ENCODE data around the gene NMRAL1. TPM values are rescaled to one million over a fixed set of nuclear protein-coding genes. Genes with fewer than 3 reads are reported as not detected.

NMRAL1 gene
- total and polyA plus RNA-seq, 10 of the 15 experiments (the other 5 are each of a cell fraction or from before 2014, with no cell fraction given), result 4.8 to 102 (median 62.5) TPM

GRCh38 chr16:4500272-4500671, 25.8 kb upstream of the NMRAL1 start:
- in situ Hi-C loops (cut with MboI), result no loop called here

More at GRCh38 chr16:4500272-4500671, 25.8 kb upstream of the NMRAL1 start:
- intact Hi-C loops (cut with micrococcal nuclease; ENCODE audit: unreplicated experiment), result loop anchor here (2.0 kb wide), 1 partner anchor 23 kb away; the partner anchor contains the start of gene HMOX2
- H3K9ac ChIP-seq (ENCODE audit: control insufficient read depth, insufficient read depth, low read length), result no peak overlapping the region
- H3K27ac ChIP-seq (ENCODE audit: control insufficient read depth, insufficient read depth), result no peak overlapping the region
- RAD21 ChIA-PET (ENCODE audit: unreplicated experiment), result no interaction called here
- POLR2A ChIA-PET, result no interaction called here
- CTCF ChIA-PET, result interaction anchor here (0.7 to 3.2 kb wide), 5 partner anchors 9 to 247 kb away, joined by 3 to 16 read pairs (median 3); partner anchors contain the start of gene MGRN1
- no peak overlapping the region for H2AFZ ChIP-seq (ENCODE audit: control insufficient read depth, low read depth, low read length)
- no peaks in the 10 kb centered on the region; a peak in 2 of 4 replicates for H3K36me3 ChIP-seq (ENCODE audit: control insufficient read depth in 2 of 2, insufficient read depth in 2 of 2, low read length in 1 of 2)
- no peak overlapping the region for H3K4me2 ChIP-seq (ENCODE audit: control insufficient read depth, insufficient read depth)
- DNase-seq (ENCODE audit: low read depth, low spot score) (no peak), ATAC-seq (no peak), FAIRE-seq (no peak)
- H3K9me3 ChIP-seq (replicated peaks; ENCODE audit: control insufficient read depth, insufficient read depth, low read length), result no peaks in the 10 kb centered on the region
- BruUV-seq (replicated peaks), result no TSS peak
- WGBS (ENCODE audit: insufficient coverage, insufficient replicate concordance, low lambda C conversion rate, missing lambda C conversion rate), result 30% methylated on average over 3 of the region's 3 CpGs
- TF ChIP-seq BRCA1 (IDR thresholded peaks at IDR 0.05; ENCODE audit: low read depth, low read length) (no peak), SMC3 (IDR thresholded peaks at IDR 0.05; ENCODE audit: borderline replicate concordance, low read length) (no peak), RFX5 (IDR thresholded peaks at IDR 0.05; ENCODE audit: low read depth, low read length) (no peak), MEF2A (IDR thresholded peaks at IDR 0.05; ENCODE audit: insufficient read depth, low read depth, low read length) (no peak), CHD1 (IDR thresholded peaks at IDR 0.05; ENCODE audit: low read depth, low read length) (no peak), HSF1 (IDR thresholded peaks at IDR 0.05; ENCODE audit: low read depth, low read length) (no peak), FOXK2 (IDR thresholded peaks at IDR 0.05) (no peak), ZZZ3 (IDR thresholded peaks at IDR 0.05; ENCODE audit: control insufficient read depth, insufficient read length, low read depth) (no peak), SPI1 (IDR thresholded peaks at IDR 0.05; ENCODE audit: borderline replicate concordance, insufficient read depth, low read depth, low read length) (no peak)
- SMC1A ChIA-PET (ENCODE audit: uncharacterized antibody, unreplicated experiment), result interaction anchor here (1.1 to 3.7 kb wide), 5 partner anchors 10 to 47 kb away, joined by 3 to 12 read pairs (median 6); partner anchors contain the start of gene HMOX2
- no peaks in the 10 kb centered on the region for H3K27me3 ChIP-seq (replicated peaks in 1 of 2; ENCODE audit: control insufficient read depth in 2 of 2, insufficient read depth in 2 of 2, low read length in 1 of 2)
- no peak overlapping the region for H3K4me3 ChIP-seq
- H3K79me2 ChIP-seq (ENCODE audit: control insufficient read depth, insufficient read depth, low read length), result peaks cover 2% of the 10 kb centered on the region
- H3K4me1 ChIP-seq (ENCODE audit: control insufficient read depth, insufficient read depth, low read length), result peaks cover 6% of the 10 kb centered on the region
- H4K20me1 ChIP-seq (ENCODE audit: control insufficient read depth, insufficient read depth), result no peaks in the 10 kb centered on the region; the same call in 1 of the 2 replicates

Data from GM12878 (cell line).